BLaER1 (cell line): ENCODE data around the gene PLA2G4A.

Experiments used
- H3K27ac ChIP-seq: shearing (Covaris generic); formaldehyde crosslinking; 2 replicates; pipeline ENCODE4 v1.8.1; 2022
- H3K27me3 ChIP-seq: shearing (Covaris generic); formaldehyde crosslinking; 2 replicates; pipeline ENCODE4 v1.8.1; 2022
- H3K36me3 ChIP-seq: shearing (Covaris generic); formaldehyde crosslinking; 2 replicates; pipeline ENCODE4 v1.8.1; 2022
- H3K4me1 ChIP-seq: shearing (Covaris generic); formaldehyde crosslinking; 2 replicates; pipeline ENCODE4 v1.8.1; 2022
- H3K4me2 ChIP-seq: shearing (Covaris generic); formaldehyde crosslinking; 2 replicates; pipeline ENCODE4 v1.8.1; 2022
- H3K4me3 ChIP-seq: shearing (Covaris generic); formaldehyde crosslinking; 2 replicates; pipeline ENCODE4 v1.8.1; 2022
- H3K9ac ChIP-seq: shearing (Covaris generic); formaldehyde crosslinking; 2 replicates; pipeline ENCODE4 v1.8.1; 2022
- H3K9me3 ChIP-seq: shearing (Covaris generic); formaldehyde crosslinking; 2 replicates; pipeline ENCODE4 v1.8.1; 2022
- H4K20me1 ChIP-seq: shearing (Covaris generic); formaldehyde crosslinking; 2 replicates; pipeline ENCODE4 v1.8.1; 2022
- Cebpa-rat ChIP-seq: shearing (Covaris generic); IDR thresholded peaks from 2 replicates; pipeline ENCODE4 v1.8.1; 2022

Gene PLA2G4A

GRCh38 chr1:187032982-187033692 lies 204.4 kb downstream of the PLA2G4A start:
- Histone ChIP-seq H3K4me2 (no peak overlapping the region), H3K9me3 (peaks cover 13% of the 10 kb centered on the region), H3K27me3 (no peaks in the 10 kb centered on the region), H3K27ac (no peak overlapping the region), H3K4me3 (no peak overlapping the region), H3K36me3 (no peaks in the 10 kb centered on the region), H3K9ac (no peak overlapping the region), H3K4me1 (no peaks in the 10 kb centered on the region), H4K20me1 (no peaks in the 10 kb centered on the region)
- TF ChIP-seq Cebpa-rat = no peak

GRCh38 chr1:187033693-187034390 lies 205.1 kb downstream of the PLA2G4A start:
- H3K4me3 ChIP-seq = no peak overlapping the region
- peaks cover 6% of the 10 kb centered on the region for H3K9me3 ChIP-seq
- H3K4me1 ChIP-seq = no peaks in the 10 kb centered on the region
- H3K27ac ChIP-seq = no peak overlapping the region
- no peaks in the 10 kb centered on the region for H3K36me3 ChIP-seq
- no peaks in the 10 kb centered on the region for H3K27me3 ChIP-seq
- H3K4me2 ChIP-seq = no peak overlapping the region
- H4K20me1 ChIP-seq = no peaks in the 10 kb centered on the region
- H3K9ac ChIP-seq = no peak overlapping the region
- TF ChIP-seq Cebpa-rat = no peak

- Histone ChIP-seq H3K27me3 (no peaks in the 10 kb centered on the region), H3K27ac (no peak overlapping the region), H3K9ac (no peak overlapping the region), H3K9me3 (peaks cover 3% of the 10 kb centered on the region), H3K36me3 (no peaks in the 10 kb centered on the region), H3K4me1 (no peaks in the 10 kb centered on the region), H4K20me1 (no peaks in the 10 kb centered on the region), H3K4me2 (no peak overlapping the region), H3K4me3 (no peak overlapping the region)
- TF ChIP-seq Cebpa-rat = no peak
These were observed 205.8 kb downstream of the PLA2G4A start for GRCh38 chr1:187034501-187034900.

- Histone ChIP-seq H3K4me3 (no peak overlapping the region), H3K9ac (no peak overlapping the region), H3K4me1 (no peaks in the 10 kb centered on the region), H3K27me3 (no peaks in the 10 kb centered on the region), H3K27ac (no peak overlapping the region), H4K20me1 (no peaks in the 10 kb centered on the region), H3K9me3 (no peaks in the 10 kb centered on the region), H3K36me3 (no peaks in the 10 kb centered on the region), H3K4me2 (no peak overlapping the region)
- TF ChIP-seq Cebpa-rat = no peak
These were observed 209.3 kb downstream of the PLA2G4A start for GRCh38 chr1:187037973-187038553.
